Amniotic epithelial cell (primary cell): ENCODE data around the gene TRIOBP.

Experiments
- DNase-seq: peaks from one replicate; pipeline ENCODE4 v3.0.0-alpha.2; 2010; ENCODE audit warnings: low read depth

Gene TRIOBP

GRCh38 chr22:37669586-37669985, 27.3 kb upstream of the TRIOBP start:
- peak; percentile 39 for DNase-seq

DNA sequence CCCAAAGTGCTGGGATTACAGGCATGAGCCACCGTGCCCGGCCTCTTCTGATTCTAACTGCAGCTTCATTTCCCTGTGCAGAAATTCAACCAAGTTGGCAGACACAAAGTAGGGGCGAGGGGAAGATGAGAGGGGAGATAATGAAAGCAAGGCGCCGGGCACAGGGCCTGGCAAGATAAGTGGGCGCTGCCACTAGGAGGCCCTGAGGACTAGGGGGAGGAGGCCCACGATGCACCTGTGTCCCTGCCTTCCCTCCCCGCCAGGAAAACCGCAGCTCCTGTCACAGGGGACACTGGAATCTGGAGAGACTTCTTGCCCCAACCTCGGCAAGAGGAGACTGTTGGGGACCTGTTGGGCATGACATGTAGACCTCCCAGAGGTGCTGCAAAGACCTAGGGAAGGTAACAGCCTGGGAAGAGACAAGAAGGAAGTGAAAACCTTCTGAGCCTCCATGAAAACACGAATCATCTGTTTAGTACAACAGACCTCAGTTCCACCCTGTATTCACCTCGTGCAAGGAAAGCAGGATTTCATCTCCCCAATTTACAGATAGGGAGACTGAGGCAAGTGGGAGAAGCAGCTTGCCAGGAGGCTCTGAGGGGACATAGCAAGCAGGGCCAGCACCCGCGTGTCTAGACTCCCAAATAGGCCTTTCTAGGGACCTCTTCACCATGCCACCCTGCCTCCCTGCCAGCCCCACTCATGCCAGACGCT, 24.5 kb upstream of the TRIOBP start:
- DNase-seq, result no peak

DNA sequence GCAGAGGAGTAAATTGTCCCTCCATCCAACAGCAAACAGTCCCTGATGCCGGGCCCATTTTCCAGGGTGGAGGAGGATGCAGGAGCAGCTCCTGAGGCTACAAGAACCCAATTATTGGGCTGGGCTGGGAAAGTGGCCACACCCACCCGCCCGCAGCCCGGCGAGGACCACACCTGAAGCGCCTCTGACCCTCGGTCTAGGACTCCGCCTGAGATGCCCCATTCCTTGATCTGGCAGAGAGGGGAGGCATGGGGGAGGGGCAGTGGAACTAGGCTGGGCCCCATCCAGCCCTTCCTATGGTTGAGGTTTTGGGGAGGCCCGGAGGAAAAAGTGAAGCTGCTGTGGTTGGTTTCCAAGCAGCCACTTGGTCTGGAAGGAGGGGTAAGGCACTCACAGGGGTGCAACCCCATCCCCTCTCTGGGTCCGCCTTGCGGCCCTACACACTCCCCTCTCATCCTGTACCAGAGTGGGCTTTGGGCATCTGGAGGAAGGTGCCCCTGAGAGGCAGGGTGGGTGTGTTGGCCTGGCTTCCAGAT, 23.9 kb upstream of the TRIOBP start:
- no peak for DNase-seq

- no peak for DNase-seq
Measured at GRCh38 chr22:37674248-37674647, 22.6 kb upstream of the TRIOBP start.

DNA sequence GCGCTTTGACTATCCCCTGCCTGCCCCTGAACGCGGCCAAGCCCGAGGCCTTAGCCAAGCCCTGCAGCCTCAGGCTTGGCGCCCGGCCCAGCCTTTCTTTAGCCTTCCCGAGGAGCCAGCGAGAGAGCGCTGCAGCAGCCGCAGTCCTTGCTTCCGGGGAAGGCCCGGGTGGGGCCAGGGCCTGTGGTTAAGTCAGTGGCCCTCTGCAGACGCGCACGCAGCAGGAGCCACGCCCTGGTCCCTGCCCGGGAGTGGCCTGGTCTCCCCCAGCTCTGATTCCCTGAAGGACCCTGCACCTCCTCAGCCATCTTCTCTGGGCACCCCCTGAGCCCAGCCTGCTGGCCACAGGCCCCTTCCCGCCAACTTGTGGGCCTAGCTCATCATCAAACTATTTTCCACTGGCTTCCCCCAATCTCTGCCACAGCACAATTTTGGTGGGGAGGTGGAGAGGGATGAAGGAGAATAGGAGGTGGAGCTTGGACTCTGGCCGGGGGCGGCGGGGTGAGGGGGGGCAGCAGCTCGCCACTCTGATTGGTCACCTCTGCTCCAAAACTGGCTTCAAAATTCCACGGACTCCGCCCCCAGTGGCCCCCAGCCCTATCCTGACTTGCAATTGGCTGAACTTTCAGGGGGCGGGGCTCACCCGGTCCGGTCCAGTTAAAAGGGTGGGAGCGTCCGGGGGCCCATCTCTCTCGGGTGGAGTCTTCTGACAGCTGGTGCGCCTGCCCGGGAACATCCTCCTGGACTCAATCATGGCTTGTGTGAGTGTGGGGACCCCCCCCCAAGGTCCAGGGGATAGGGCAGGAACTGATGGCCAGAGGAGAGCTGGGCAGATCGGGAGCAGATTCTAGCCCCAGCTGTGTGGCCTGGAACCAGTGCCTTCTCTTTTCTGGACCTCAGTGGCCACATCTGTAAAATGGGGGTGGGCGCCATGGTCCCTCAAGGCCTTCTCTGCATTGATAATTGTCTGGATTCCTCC, 21.6 kb upstream of the TRIOBP start, which contains the start of gene LGALS1:
TSS of gene LGALS1 (plus strand) at position 686 of the 979 bp plus-strand sequence. CDS start at position 753, 67 bp downstream.
- peak; percentile 92 for DNase-seq

DNA sequence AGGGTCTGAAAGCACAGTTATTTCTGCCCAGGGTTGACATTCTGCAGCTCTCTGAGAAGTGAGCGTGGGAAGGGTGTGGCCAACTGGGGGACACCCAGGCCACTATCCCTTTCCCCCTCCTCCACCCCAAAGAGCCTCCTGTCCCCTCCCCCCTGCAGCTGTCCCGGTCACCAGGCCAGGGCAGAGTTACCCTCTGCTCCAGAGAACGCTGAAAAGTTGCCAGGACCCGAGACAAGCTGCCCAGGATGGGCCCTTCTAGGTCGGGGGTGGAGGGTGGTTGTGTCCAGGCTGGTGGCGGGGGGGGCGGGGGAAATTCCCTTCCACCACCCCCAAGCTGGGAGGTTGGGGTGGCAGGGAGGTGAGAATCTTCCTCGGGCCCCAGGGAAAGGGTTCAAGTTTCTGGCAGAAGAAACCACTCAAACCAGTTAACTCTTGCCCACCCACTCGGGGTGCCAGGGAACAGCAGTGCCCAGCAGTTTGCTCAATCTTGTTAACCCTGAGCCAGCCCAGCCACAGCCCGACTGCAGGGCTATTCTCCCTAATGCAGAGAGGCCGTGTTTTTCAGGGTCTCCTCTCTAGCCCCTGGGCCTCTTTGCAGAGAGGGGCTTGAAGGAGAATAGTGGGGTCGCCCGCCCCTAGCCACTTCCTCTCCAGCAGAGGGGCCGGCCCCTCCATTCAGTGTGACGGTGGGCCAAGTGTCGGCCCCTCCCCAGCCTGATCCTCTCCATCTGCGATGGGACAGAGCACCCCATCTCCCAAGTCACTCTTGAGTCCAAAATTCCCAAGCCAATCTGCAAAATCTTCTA, 20.7 kb upstream of the TRIOBP start:
- DNase-seq, result peak; percentile 53

GRCh38 chr22:37676736-37677492, 19.9 kb upstream of the TRIOBP start:
- DNase-seq, result peak; percentile 96

- DNase-seq, result no peak
Measured at GRCh38 chr22:37677493-37677974, 19.3 kb upstream of the TRIOBP start.

DNA sequence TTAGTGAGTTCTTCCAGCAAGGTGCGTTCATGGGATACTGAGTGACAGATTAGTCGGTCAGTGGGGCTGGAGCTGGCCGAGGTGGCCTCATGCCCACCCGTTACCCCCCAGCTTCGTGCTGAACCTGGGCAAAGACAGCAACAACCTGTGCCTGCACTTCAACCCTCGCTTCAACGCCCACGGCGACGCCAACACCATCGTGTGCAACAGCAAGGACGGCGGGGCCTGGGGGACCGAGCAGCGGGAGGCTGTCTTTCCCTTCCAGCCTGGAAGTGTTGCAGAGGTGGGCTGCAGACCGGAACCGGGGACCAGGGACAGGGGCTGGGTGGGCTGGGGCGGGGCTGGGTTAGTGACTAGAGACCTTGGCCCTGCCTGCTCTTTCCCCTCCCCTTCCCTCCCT, 18.5 kb upstream of the TRIOBP start:
- DNase-seq, result no peak

DNA sequence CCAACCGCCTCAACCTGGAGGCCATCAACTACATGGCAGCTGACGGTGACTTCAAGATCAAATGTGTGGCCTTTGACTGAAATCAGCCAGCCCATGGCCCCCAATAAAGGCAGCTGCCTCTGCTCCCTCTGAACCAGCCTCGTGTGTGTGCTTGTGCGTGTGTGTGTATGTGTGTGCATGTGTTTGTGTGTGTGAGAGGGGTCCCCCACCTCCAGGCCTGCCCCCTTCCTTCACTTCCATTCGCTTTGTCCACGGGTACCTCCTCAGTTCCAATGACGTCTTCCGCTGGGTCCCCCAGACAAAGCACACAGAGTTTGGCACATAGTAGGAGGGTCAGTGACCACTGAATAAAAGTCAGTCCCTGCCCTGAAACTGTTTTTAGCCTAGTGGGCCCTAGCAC, 17.2 kb upstream of the TRIOBP start:
- DNase-seq, result no peak

GRCh38 chr22:37680191-37680851, 16.5 kb upstream of the TRIOBP start:
- no peak for DNase-seq

GRCh38 chr22:37681001-37681424, 15.8 kb upstream of the TRIOBP start:
- DNase-seq, result peak; percentile 47

DNA sequence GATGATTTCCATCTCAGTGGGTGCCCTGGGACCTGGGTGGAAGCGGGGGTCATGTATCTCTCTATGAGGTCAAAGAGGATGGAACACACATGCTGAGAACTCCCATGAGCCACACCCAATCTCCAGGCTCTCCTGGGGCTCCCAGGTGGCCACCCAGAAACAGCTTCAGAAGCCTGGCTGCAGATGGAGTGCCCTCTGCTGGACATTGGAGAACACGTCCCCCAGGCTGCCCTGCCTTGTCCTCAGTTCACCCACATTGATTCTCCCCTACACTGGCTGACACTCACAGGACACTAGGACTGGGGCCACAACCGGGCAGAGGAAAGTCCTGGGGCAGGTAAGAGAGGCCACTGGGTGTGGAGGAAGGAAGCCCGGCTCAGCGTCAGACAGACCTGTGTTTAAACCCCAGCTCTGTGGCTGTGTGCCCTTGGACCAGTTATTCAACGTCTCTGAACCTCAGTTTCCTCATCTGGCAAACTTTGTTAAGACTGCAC, 15.2 kb upstream of the TRIOBP start:
- peak; percentile 73 for DNase-seq

- no peak for DNase-seq
Measured at GRCh38 chr22:37684803-37685615, 11.8 kb upstream of the TRIOBP start.

- peak; percentile 87 for DNase-seq
Measured at GRCh38 chr22:37686002-37686982, 10.6 kb upstream of the TRIOBP start, which contains the start of gene NOL12. TSS of gene NOL12 (plus strand) at chr22:37686343. CDS start at chr22:37686393, 50 bp downstream.

DNA sequence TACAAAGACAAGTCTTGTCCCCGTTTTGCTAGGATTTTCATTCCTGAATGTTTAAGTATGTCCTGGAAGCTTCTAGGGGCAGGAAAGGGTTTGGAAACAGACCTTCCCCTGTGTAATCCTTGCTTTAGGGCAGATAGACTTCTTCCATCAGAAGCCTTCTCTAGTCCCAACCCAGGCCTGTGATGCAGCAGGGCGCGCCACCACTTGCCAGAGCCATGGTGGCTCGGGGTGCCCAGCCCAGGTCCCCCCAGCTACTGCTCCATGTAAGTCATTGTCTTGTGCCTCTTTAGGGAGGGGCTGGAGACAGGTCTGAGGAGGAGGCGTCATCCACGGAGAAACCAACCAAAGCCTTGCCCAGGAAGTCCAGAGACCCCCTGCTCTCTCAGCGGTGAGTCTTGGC, 6.4 kb upstream of the TRIOBP start:
- no peak for DNase-seq

GRCh38 chr22:37690901-37691504, 5.8 kb upstream of the TRIOBP start:
- no peak for DNase-seq
